HepG2 (cell line): ENCODE measurements around the gene GDAP2.

Source experiments
- HNRNPLL ChIP-seq: fragments of 200-400 bp; formaldehyde crosslinking; IDR thresholded peaks from 2 replicates; pipeline ENCODE4 v1.6.1; 2017; ENCODE audit warnings: mild to moderate bottlenecking, low read depth, low read length; ENCODE audit not compliant: poor library complexity, severe bottlenecking
- KLF15 ChIP-seq: sonication (generic); formaldehyde crosslinking; IDR thresholded peaks from 2 replicates; pipeline ENCODE4 v1.8.1; 2023; ENCODE audit warnings: borderline replicate concordance, mild to moderate bottlenecking, inconsistent platforms, missing genetic modification reagents, mixed read lengths
- MYC ChIP-seq: sonication (generic); formaldehyde crosslinking; IDR thresholded peaks from 2 replicates; pipeline ENCODE4 v1.9.0; 2021; ENCODE audit warnings: missing genetic modification reagents, borderline replicate concordance
- NFRKB ChIP-seq: fragments of 450-650 bp; IDR thresholded peaks from 2 replicates; pipeline ENCODE4 v1.6.1; 2017
- SMAD1 ChIP-seq: sonication (generic); formaldehyde crosslinking; IDR thresholded peaks from 2 replicates; pipeline ENCODE4 v1.4.0; 2020; ENCODE audit warnings: missing genetic modification reagents, low read depth, mild to moderate bottlenecking, borderline replicate concordance
- TF ChIP-seq, protein P1 (sequence below): sonication (generic); formaldehyde crosslinking; IDR thresholded peaks from 2 replicates; pipeline ENCODE4 v1.5.0; 2020; ENCODE audit warnings: mild to moderate bottlenecking, missing genetic modification reagents, moderate library complexity

DNA sequence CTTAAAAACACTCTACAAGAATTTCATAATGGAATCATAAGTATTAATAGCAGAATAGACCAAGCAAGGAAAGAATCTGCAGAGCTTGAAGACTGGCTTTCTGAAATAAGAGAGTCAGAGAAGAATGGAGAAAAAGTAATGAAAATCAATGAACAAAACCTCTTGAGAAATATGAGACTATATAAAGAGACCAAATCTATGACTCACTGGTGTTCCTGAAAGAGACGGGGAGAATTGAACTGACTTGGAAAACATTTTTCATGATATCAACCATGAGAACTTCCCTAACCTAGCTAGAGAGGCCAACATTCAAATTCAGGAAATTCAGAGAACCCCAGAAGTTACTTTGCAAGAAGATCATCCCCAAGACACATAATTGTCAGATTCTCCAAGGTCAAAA is 85.6 kb downstream of the GDAP2 start:
- TF ChIP-seq MYC (no peak), NFRKB (no peak), SMAD1 (no peak), KLF15 (CRISPR knock-in tag) (no peak), HNRNPLL (no peak)
- TF ChIP-seq, protein P1, sequence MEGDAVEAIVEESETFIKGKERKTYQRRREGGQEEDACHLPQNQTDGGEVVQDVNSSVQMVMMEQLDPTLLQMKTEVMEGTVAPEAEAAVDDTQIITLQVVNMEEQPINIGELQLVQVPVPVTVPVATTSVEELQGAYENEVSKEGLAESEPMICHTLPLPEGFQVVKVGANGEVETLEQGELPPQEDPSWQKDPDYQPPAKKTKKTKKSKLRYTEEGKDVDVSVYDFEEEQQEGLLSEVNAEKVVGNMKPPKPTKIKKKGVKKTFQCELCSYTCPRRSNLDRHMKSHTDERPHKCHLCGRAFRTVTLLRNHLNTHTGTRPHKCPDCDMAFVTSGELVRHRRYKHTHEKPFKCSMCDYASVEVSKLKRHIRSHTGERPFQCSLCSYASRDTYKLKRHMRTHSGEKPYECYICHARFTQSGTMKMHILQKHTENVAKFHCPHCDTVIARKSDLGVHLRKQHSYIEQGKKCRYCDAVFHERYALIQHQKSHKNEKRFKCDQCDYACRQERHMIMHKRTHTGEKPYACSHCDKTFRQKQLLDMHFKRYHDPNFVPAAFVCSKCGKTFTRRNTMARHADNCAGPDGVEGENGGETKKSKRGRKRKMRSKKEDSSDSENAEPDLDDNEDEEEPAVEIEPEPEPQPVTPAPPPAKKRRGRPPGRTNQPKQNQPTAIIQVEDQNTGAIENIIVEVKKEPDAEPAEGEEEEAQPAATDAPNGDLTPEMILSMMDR (CRISPR knock-in tag) = no peak
